ENCODE measurements around the gene FBXO31. TPM values are rescaled to one million over a fixed set of nuclear protein-coding genes. Genes with fewer than 3 reads are reported as not detected.

FBXO31 gene
- total RNA-seq, 2 experiments from 2014 or later = 36.6 TPM

- DNase-seq (no peak), ATAC-seq (ENCODE audit: low read depth) (no peak)
- H3K4me1 Mint-ChIP-seq = no peaks in the 10 kb centered on the region
- no peaks in the 10 kb centered on the region for H3K27me3 Mint-ChIP-seq
- H3K36me3 Mint-ChIP-seq = peaks cover 2% of the 10 kb centered on the region
- no peaks in the 10 kb centered on the region for H3K9me3 Mint-ChIP-seq
- no peak overlapping the region for H3K4me3 Mint-ChIP-seq
- POLR2A ChIA-PET = no interaction called here
- H3K27ac Mint-ChIP-seq = no peak overlapping the region
Measured at GRCh38 chr16:87417528-87417910, 33.9 kb upstream of the FBXO31 start.

- no peaks in the 10 kb centered on the region for H3K9me3 Mint-ChIP-seq
- no peak overlapping the region for H3K4me3 Mint-ChIP-seq
- H3K27me3 Mint-ChIP-seq = no peaks in the 10 kb centered on the region
- H3K27ac Mint-ChIP-seq = no peak overlapping the region
- peaks cover under 1% of the 10 kb centered on the region for H3K36me3 Mint-ChIP-seq
- H3K4me1 Mint-ChIP-seq = no peaks in the 10 kb centered on the region
- DNase-seq (no peak), ATAC-seq (ENCODE audit: low read depth) (no peak)
- POLR2A ChIA-PET = no interaction called here
Measured at GRCh38 chr16:87416826-87417527, 33.4 kb upstream of the FBXO31 start.

GRCh38 chr16:87415441-87415840 is 31.9 kb upstream of the FBXO31 start:
- POLR2A ChIA-PET = no interaction called here
- H3K27ac Mint-ChIP-seq = no peak overlapping the region
- ATAC-seq (ENCODE audit: low read depth) (no peak), DNase-seq (no peak)
- no peaks in the 10 kb centered on the region for H3K4me1 Mint-ChIP-seq
- H3K4me3 Mint-ChIP-seq = no peak overlapping the region
- H3K36me3 Mint-ChIP-seq = no peaks in the 10 kb centered on the region
- H3K27me3 Mint-ChIP-seq = no peaks in the 10 kb centered on the region
- no peaks in the 10 kb centered on the region for H3K9me3 Mint-ChIP-seq

DNA sequence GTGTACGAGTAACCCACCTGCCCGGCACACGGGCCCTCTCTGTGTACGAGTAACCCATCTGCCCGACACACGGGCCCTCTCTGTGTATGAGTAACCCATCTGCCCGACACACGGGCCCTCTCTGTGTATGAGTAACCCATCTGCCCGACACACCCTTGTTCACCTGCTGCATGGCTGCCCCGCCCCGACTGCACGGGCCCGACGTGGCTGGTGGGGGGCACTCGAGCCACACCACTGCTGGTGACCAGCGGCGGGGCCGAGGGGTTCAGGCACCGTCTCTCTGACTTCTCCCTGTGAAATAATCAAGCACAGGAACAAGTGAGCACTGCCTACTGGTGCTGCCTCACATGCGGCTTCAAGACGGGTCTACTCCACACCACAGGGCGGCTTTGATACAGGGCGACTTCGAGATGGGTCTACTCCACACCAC is 30.7 kb upstream of the FBXO31 start:
- no peaks in the 10 kb centered on the region for H3K9me3 Mint-ChIP-seq
- H3K27ac Mint-ChIP-seq = no peak overlapping the region
- ATAC-seq (ENCODE audit: low read depth) (no peak), DNase-seq (no peak)
- no peaks in the 10 kb centered on the region for H3K4me1 Mint-ChIP-seq
- no peak overlapping the region for H3K4me3 Mint-ChIP-seq
- no peaks in the 10 kb centered on the region for H3K36me3 Mint-ChIP-seq
- POLR2A ChIA-PET = no interaction called here
- H3K27me3 Mint-ChIP-seq = no peaks in the 10 kb centered on the region

- DNase-seq = no peak
- POLR2A ChIA-PET = no interaction called here
- H3K27me3 Mint-ChIP-seq = no peaks in the 10 kb centered on the region
- H3K4me1 Mint-ChIP-seq = no peaks in the 10 kb centered on the region
- no peaks in the 10 kb centered on the region for H3K9me3 Mint-ChIP-seq
- no peak overlapping the region for H3K4me3 Mint-ChIP-seq
- no peak overlapping the region for H3K27ac Mint-ChIP-seq
- ATAC-seq (ENCODE audit: low read depth) = no peak
- H3K36me3 Mint-ChIP-seq = no peaks in the 10 kb centered on the region
Measured at GRCh38 chr16:87412996-87413421, 29.4 kb upstream of the FBXO31 start.

DNA sequence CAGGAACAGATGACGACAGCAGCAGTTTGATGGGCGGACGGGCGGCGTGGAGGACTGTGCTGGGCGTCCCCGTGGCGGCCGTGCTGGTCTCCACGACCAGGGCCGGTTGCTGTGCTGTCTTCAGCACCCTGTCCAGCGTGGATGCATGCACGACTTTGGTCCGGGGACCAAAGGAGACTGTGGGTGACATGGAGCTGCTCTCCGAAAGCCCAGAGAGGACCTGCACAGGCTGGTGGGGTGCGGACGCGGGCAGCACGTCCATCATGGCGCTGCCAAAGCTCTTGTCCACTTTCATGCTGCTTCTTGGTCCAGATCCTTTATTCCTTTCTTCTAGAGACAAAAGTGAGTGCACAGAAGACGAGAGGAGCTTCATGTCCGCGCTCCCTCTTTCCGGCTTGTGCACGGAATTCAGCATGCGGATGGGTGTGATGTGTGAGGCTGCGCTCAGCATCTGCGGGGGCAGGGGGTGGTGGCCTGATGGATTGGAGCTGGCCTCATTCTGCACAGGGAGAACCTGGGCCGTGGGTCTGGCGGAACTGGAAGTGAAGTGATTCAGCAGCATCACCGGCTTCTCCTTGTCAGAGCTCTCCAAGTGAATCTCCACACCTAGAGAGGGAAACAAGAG is 28.9 kb upstream of the FBXO31 start:
- no peaks in the 10 kb centered on the region for H3K9me3 Mint-ChIP-seq
- ATAC-seq (ENCODE audit: low read depth) (no peak), DNase-seq (no peak)
- H3K36me3 Mint-ChIP-seq = no peaks in the 10 kb centered on the region
- POLR2A ChIA-PET = no interaction called here
- no peak overlapping the region for H3K27ac Mint-ChIP-seq
- no peaks in the 10 kb centered on the region for H3K27me3 Mint-ChIP-seq
- peaks cover under 1% of the 10 kb centered on the region for H3K4me1 Mint-ChIP-seq
- H3K4me3 Mint-ChIP-seq = no peak overlapping the region

DNA sequence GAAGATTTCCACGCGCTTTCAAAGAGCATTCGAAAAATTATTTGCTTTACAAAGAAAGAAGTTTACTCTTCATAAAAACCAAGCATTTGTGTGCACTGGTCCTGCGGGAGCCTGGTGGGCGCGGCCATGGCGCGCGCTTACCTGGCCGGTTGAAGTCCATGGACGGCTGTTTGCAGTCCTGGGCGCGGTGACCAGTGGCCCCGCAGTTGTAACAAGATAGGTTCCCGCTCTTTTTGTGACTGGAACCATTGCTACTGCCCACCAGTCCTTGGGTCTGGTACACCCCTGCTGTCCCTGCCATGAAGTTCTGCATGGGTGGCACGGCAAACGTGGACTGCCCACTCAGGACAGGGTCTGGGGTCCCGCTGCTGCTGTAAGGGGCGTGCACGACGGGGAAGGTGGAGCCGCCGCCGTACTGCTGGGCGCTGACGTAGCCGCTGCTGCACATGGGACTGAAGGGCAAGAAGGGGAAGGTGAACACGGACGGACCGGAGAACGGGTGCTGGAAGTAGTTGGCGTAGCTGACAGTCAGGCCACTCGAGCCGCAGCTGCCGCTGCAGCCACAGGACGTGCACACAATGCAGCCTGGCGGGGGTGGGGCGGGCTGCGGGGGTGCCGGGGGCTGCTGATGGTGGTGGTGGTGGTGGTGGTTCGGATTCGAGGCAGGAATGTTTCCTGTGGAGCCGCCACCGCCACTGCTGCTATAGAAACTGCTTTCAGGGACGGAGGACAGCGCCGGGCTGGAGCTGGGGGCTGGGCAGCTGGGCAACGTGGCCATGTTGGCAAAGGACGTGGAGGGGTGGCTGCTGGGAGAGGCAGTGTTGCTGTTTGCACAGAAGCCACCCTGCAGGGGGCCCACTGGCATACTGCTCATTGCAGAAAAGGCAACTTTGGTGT is 28.0 kb upstream of the FBXO31 start:
- peaks cover 1% of the 10 kb centered on the region for H3K36me3 Mint-ChIP-seq

GRCh38 chr16:87410968-87411367 is 27.4 kb upstream of the FBXO31 start:
- Mint-ChIP-seq H3K27ac (no peak overlapping the region), H3K27me3 (no peaks in the 10 kb centered on the region), H3K4me1 (peaks cover 3% of the 10 kb centered on the region), H3K9me3 (no peaks in the 10 kb centered on the region), H3K4me3 (no peak overlapping the region), H3K36me3 (peaks cover 1% of the 10 kb centered on the region)
- no peak for ATAC-seq (ENCODE audit: low read depth)
- POLR2A ChIA-PET = no interaction called here
- DNase-seq = no peak

More for the DNA sequence above, 28.0 kb upstream of the FBXO31 start:
- Mint-ChIP-seq H3K4me1 (peaks cover 3% of the 10 kb centered on the region), H3K4me3 (no peak overlapping the region), H3K9me3 (no peaks in the 10 kb centered on the region), H3K27ac (no peak overlapping the region), H3K27me3 (no peaks in the 10 kb centered on the region)
- DNase-seq (no peak), ATAC-seq (ENCODE audit: low read depth) (no peak)
- POLR2A ChIA-PET = no interaction called here

DNA sequence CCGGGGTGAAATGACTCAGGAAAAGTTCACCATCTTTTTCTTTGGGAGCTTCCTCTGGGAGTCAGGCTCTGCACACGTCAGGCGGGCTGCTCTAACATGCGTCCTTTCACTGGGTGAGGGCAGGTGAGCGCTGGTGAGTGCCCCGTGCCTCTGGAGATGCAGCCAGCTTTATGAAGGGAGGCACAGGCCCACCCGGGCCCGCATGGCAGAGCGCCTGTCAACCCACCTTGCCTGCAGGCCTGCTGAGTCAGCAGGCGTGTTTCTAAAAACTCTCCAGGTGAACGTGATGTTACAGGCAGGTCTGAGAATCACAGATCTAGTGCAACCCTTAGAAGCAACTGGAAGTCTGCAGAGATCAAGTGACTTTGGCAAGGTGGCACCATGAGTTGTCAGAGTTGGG is 27.0 kb upstream of the FBXO31 start:
- Mint-ChIP-seq H3K4me3 (no peak overlapping the region), H3K4me1 (peaks cover 3% of the 10 kb centered on the region), H3K36me3 (peaks cover 1% of the 10 kb centered on the region), H3K9me3 (no peaks in the 10 kb centered on the region), H3K27ac (no peak overlapping the region), H3K27me3 (no peaks in the 10 kb centered on the region)
- no peak for ATAC-seq (ENCODE audit: low read depth)
- DNase-seq = no peak
- POLR2A ChIA-PET = no interaction called here

DNA sequence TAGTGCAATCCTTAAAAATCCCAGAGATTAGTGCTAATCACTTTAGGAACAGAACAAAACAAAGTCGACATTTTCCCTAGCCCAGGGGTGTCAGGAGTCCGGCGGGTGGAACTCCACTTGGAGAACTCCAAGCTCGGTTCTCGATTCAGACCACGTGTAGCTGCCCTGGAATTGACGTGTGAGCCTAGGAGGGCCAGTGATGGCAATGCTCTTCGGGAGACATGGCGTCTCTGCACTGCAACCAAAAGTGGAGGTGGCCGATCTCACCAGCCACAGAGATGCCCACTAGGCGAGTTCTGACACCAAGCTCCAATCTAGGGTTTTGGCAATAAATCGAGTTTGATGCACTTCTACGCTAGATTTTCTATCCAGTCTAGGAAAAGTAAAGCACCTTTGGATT is 26.2 kb upstream of the FBXO31 start:
- DNase-seq = no peak
- no peaks in the 10 kb centered on the region for H3K9me3 Mint-ChIP-seq
- H3K4me1 Mint-ChIP-seq = peaks cover 3% of the 10 kb centered on the region
- POLR2A ChIA-PET = no interaction called here
- H3K27ac Mint-ChIP-seq = no peak overlapping the region
- no peak overlapping the region for H3K4me3 Mint-ChIP-seq
- H3K36me3 Mint-ChIP-seq = peaks cover 5% of the 10 kb centered on the region
- ATAC-seq (ENCODE audit: low read depth) = no peak
- no peaks in the 10 kb centered on the region for H3K27me3 Mint-ChIP-seq

- Mint-ChIP-seq H3K27ac (no peak overlapping the region), H3K36me3 (peaks cover 5% of the 10 kb centered on the region), H3K27me3 (no peaks in the 10 kb centered on the region), H3K4me1 (peaks cover 3% of the 10 kb centered on the region), H3K4me3 (no peak overlapping the region), H3K9me3 (no peaks in the 10 kb centered on the region)
- DNase-seq (no peak), ATAC-seq (ENCODE audit: low read depth) (no peak)
- POLR2A ChIA-PET = no interaction called here
Measured at GRCh38 chr16:87409153-87409552, 25.6 kb upstream of the FBXO31 start.

DNA sequence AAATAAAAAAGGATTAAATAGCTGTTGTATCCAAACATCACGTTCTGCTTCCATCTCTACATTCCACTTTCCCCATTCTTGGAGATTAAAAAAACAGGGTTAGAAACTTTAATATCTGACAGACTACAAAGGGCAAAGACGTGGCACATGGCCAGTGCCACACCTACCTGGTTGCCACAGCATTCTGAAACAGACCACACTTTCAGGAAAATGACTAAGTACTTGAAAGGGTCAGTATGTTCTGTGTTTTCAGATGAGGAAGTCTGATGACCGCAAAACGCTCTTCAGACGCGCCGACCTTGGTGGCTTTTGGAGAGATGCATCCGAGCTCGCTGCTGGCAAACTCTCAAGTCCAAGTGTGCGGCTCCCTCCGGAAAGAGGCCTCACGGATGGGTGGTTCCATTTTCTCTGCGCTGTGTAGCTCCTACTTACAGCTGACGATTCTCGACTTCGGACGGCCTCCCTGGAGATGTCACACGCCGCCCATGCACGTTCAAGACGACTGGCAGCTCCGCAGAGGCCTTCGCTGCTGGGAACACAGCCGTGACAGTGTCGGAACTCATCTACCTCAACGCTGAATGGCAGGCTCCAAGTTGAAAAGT is 24.0 kb upstream of the FBXO31 start:
- Mint-ChIP-seq H3K27ac (no peak overlapping the region), H3K9me3 (no peaks in the 10 kb centered on the region), H3K27me3 (no peaks in the 10 kb centered on the region), H3K4me3 (no peak overlapping the region), H3K4me1 (peaks cover 3% of the 10 kb centered on the region), H3K36me3 (peaks cover 9% of the 10 kb centered on the region)
- ATAC-seq (ENCODE audit: low read depth) = no peak
- POLR2A ChIA-PET = no interaction called here
- no peak for DNase-seq

- H3K4me3 Mint-ChIP-seq = no peak overlapping the region
- no peaks in the 10 kb centered on the region for H3K27me3 Mint-ChIP-seq
Measured at GRCh38 chr16:87406495-87407088, 23.0 kb upstream of the FBXO31 start.

More at GRCh38 chr16:87406495-87407088, 23.0 kb upstream of the FBXO31 start:
- ATAC-seq (ENCODE audit: low read depth) (no peak), DNase-seq (no peak)
- POLR2A ChIA-PET = no interaction called here
- Mint-ChIP-seq H3K36me3 (peaks cover 9% of the 10 kb centered on the region), H3K4me1 (peaks cover 3% of the 10 kb centered on the region), H3K9me3 (no peaks in the 10 kb centered on the region), H3K27ac (no peak overlapping the region)

Data from activated naive CD8-positive, alpha-beta T cell treated with anti-CD3 and anti-CD28 coated beads, Interleukin-2, amount 10 ng/mL, durations not matched to agents 7 days and 5 days (primary cell).